GM10248 (cell line): ENCODE results near the gene PCDH15.

Experiments used
- CTCF ChIA-PET: fragments of 300-600 bp; sonication (Branson Sonifier 250); formaldehyde crosslinking; extraction: SDS; loops from one replicate; lab custom pipeline; 2021; ENCODE audit warnings: antibody characterized with exemption; lab: Yijun Ruan, JAX
- POLR2A ChIA-PET: fragments of 350-650 bp; sonication (Branson Sonifier 250); formaldehyde crosslinking; extraction: SDS; loops from one replicate; lab custom pipeline; 2020; ENCODE audit warnings: antibody characterized with exemption; lab: Yijun Ruan, JAX
- DNase-seq: peaks from one replicate; pipeline ENCODE4 v3.0.0; 2012; ENCODE audit errors: extremely low spot score
- CTCF ChIP-seq: IDR thresholded peaks from 2 replicates; pipeline ENCODE4 v1.5.1; 2012; ENCODE audit warnings: mild to moderate bottlenecking, low read depth; ENCODE audit errors: extremely low read depth, missing control alignments, control extremely low read depth

PCDH15 gene

GRCh38 chr10:54656643-54657042 is 144.4 kb downstream of the PCDH15 start:
- no peak for TF ChIP-seq CTCF
- DNase-seq: no peak
- POLR2A ChIA-PET: no interaction called here
- CTCF ChIA-PET: interaction anchor here (1.5 kb wide), 1 partner anchor 9 kb away, joined by 6 read pairs; no protein-coding TSS in a partner anchor

- DNase-seq: no peak
- TF ChIP-seq CTCF: no peak
- POLR2A ChIA-PET: no interaction called here
- CTCF ChIA-PET: no interaction called here
Measured at GRCh38 chr10:54653518-54653917, 147.5 kb downstream of the PCDH15 start.

- DNase-seq: no peak
- ChIA-PET CTCF (interaction anchor here (1.2 kb wide), 1 partner anchor 15 kb away, joined by 3 read pairs; no protein-coding TSS in a partner anchor), POLR2A (no interaction called here)
- no peak for TF ChIP-seq CTCF
Measured at GRCh38 chr10:54650547-54650946, 150.5 kb downstream of the PCDH15 start.

- ChIA-PET POLR2A (no interaction called here), CTCF (interaction anchor here (1.3 kb wide), 1 partner anchor 10 kb away, joined by 4 read pairs; no protein-coding TSS in a partner anchor)
- DNase-seq: no peak
- TF ChIP-seq CTCF: no peak
Measured at GRCh38 chr10:54622017-54622416, 179.0 kb downstream of the PCDH15 start.

GRCh38 chr10:54620352-54620751 is 180.7 kb downstream of the PCDH15 start:
- CTCF ChIA-PET: no interaction called here
- POLR2A ChIA-PET: no interaction called here
- no peak for DNase-seq
- no peak for TF ChIP-seq CTCF

GRCh38 chr10:54614072-54614471 is 187.0 kb downstream of the PCDH15 start:
- CTCF ChIA-PET: no interaction called here
- DNase-seq: no peak
- POLR2A ChIA-PET: no interaction called here
- no peak for TF ChIP-seq CTCF
